ENCODE measurements around the gene NCLN. TPM values are rescaled to one million over a fixed set of nuclear protein-coding genes. Genes with fewer than 3 reads are reported as not detected.
A peak's percentile ranks its signal among the peaks of the same experiment; 100 is the strongest.
"Not testable (repeated sequence)": the region's sequence is repeated elsewhere in the genome, so short reads cannot be mapped to it uniquely, and the experiment has no call there.

NCLN gene
- total and polyA plus RNA-seq, 2 donors (not counting 1 experiment from before 2014, with no cell fraction given), result 33.0 to 35.8 TPM

DNA sequence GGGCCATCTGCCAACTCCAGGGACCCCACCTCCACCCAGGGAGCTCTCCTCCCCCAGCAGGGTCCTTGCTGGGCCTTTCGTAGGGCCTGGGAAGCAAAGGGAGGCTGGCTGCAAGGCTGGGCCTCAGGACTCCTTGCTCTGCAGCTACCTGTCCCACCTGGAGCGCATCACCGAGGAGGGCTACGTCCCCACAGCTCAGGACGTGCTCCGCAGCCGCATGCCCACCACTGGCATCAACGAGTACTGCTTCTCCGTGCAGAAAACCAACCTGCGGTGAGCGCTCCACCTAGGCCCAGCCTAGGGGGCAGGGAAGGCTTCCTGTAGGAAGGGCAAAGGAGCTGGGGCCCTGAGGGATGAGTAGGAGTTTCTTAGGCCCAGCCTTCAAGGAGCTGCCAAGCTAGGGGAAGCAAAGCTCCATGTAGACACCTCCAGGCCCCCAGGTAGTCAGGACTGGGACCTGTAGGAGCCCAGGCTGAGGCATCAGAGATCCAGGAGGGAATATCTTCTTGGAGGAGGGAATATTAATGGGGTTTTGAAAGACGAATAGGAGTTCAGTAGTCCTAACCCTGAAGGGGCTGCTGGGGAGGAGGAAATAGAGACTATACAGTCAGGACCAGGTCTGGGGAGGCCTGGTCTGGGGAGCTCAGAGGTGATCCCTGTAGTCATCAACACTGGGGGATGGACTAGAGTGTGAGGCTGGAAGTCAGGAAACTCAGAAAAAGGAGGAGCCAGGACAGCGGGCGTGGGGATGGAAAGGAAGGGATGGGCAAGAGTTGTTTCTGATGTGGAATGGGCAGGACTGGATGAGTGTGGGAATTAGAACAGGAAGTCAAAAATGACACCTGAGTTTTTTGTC, 33.9 kb upstream of the NCLN start:
- peaks cover 6% of the 10 kb centered on the region for H3K4me1 ChIP-seq (ENCODE audit: control insufficient read depth, extremely low read depth, insufficient read depth, low read length)
- no peak overlapping the region for H3K27ac ChIP-seq (ENCODE audit: insufficient read depth, low read length)
- no peaks in the 10 kb centered on the region for H3K79me2 ChIP-seq (ENCODE audit: control insufficient read depth, insufficient read depth, low read length)
- H3K36me3 ChIP-seq (ENCODE audit: control insufficient read depth, insufficient read depth, low read length), result no peaks in the 10 kb centered on the region
- TF ChIP-seq EZH2 (IDR thresholded peaks at IDR 0.05; ENCODE audit: low read length, missing control alignments), result no peak
- TF ChIP-seq, protein P1, sequence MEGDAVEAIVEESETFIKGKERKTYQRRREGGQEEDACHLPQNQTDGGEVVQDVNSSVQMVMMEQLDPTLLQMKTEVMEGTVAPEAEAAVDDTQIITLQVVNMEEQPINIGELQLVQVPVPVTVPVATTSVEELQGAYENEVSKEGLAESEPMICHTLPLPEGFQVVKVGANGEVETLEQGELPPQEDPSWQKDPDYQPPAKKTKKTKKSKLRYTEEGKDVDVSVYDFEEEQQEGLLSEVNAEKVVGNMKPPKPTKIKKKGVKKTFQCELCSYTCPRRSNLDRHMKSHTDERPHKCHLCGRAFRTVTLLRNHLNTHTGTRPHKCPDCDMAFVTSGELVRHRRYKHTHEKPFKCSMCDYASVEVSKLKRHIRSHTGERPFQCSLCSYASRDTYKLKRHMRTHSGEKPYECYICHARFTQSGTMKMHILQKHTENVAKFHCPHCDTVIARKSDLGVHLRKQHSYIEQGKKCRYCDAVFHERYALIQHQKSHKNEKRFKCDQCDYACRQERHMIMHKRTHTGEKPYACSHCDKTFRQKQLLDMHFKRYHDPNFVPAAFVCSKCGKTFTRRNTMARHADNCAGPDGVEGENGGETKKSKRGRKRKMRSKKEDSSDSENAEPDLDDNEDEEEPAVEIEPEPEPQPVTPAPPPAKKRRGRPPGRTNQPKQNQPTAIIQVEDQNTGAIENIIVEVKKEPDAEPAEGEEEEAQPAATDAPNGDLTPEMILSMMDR (conservative IDR thresholded peaks at IDR 0.05 in 1 of 2, IDR thresholded peaks at IDR 0.05 in 1 of 2; ENCODE audit: low read depth in 1 of 2, low read length in 2 of 2), result no peak
- no peak overlapping the region for H2AFZ ChIP-seq (ENCODE audit: low read length)
- H3K9me3 ChIP-seq (ENCODE audit: control insufficient read depth, insufficient read depth, low read depth, low read length), result no peaks in the 10 kb centered on the region
- no peak overlapping the region for H3K4me2 ChIP-seq (ENCODE audit: extremely low read depth, insufficient read depth, low read length)
- H3K27me3 ChIP-seq (ENCODE audit: control insufficient read depth, insufficient read depth, low read length), result no peaks in the 10 kb centered on the region
- H4K20me1 ChIP-seq (ENCODE audit: control insufficient read depth, extremely low read depth, insufficient read depth, low read length), result no peaks in the 10 kb centered on the region
- no peak for DNase-seq (ENCODE audit: low read depth in 2 of 2)
- no peak overlapping the region for H3K4me3 ChIP-seq (replicated peaks in 1 of 4; ENCODE audit: control extremely low read depth in 1 of 4, insufficient read depth in 1 of 4, low read depth in 3 of 4, low read length in 4 of 4)
- H3K9ac ChIP-seq (ENCODE audit: insufficient read depth, low read length), result no peak overlapping the region

DNA sequence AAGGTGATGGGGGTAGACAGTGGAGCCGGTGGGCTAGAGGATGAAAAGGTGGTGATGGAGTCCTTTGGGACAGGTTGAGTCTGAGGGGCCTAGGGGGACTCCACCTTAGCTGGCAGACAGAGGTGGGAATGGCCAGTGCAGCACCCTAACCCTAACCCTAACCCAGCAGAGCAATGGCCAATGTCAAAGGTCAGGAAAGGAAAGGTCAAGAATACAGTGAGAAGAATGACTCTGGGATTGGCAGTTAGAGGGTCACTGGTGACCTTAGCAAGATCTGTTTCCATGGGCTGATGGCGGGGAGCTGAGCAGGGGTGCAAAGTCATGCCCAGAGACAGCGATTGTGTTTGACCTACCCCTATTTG, 33.3 kb upstream of the NCLN start:
- Histone ChIP-seq H3K27ac (ENCODE audit: insufficient read depth, low read length) (no peak overlapping the region), H3K79me2 (ENCODE audit: control insufficient read depth, insufficient read depth, low read length) (no peaks in the 10 kb centered on the region), H4K20me1 (ENCODE audit: control insufficient read depth, extremely low read depth, insufficient read depth, low read length) (no peaks in the 10 kb centered on the region), H3K4me3 (replicated peaks in 1 of 4; ENCODE audit: control extremely low read depth in 1 of 4, insufficient read depth in 1 of 4, low read depth in 3 of 4, low read length in 4 of 4) (no peak overlapping the region), H3K4me1 (ENCODE audit: control insufficient read depth, extremely low read depth, insufficient read depth, low read length) (peaks cover 6% of the 10 kb centered on the region), H3K36me3 (ENCODE audit: control insufficient read depth, insufficient read depth, low read length) (no peaks in the 10 kb centered on the region), H2AFZ (ENCODE audit: low read length) (no peak overlapping the region), H3K9ac (ENCODE audit: insufficient read depth, low read length) (no peak overlapping the region), H3K27me3 (ENCODE audit: control insufficient read depth, insufficient read depth, low read length) (no peaks in the 10 kb centered on the region), H3K4me2 (ENCODE audit: extremely low read depth, insufficient read depth, low read length) (no peak overlapping the region), H3K9me3 (ENCODE audit: control insufficient read depth, insufficient read depth, low read depth, low read length) (no peaks in the 10 kb centered on the region)
- no peak for DNase-seq (ENCODE audit: low read depth in 2 of 2)
- TF ChIP-seq, protein P1 (conservative IDR thresholded peaks at IDR 0.05 in 1 of 2, IDR thresholded peaks at IDR 0.05 in 1 of 2; ENCODE audit: low read depth in 1 of 2, low read length in 2 of 2), result no peak
- no peak for TF ChIP-seq EZH2 (IDR thresholded peaks at IDR 0.05; ENCODE audit: low read length, missing control alignments)

DNA sequence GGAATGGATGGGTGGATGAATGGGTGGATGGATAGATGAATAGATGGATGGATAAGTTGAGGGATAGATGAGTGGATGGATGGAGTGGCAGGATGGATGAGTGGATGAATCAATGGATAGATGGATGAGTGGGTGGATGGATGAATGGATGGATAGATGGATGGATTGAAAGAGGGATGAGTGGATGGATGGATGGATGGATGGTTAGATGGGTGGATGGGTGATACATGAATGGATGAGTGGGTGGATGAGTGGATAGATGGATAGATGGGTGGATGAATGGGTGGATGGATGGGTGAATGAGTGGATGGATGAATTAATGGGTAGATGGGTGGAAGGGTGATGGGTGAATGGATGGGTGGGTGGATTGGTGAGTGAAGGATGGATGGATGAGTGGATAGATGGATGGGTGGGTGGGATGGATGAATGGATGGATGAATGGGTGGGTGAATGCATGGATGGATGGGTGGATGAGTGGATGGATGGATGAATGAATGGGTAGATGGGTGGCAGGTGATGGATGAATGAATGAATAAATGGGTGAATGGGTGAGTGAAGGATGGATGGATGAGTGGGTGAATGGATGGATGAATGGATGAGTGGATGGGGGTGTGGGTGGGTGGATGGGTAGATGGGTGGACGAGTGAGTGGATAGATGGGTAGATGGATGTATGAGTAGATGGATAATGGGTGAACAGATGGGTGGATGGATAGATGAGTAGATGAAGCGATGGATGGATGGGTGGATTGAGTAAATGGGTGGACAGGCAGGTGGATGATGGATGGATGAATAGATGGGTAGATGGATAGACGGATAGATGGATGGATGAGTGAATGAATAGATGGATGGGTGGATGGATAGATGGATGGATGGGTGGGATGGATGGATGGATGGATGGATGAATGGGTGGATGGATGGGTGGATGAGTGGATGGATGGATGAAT, 32.2 kb upstream of the NCLN start:
- no peak for DNase-seq (ENCODE audit: low read depth in 2 of 2)
- no peak overlapping the region for H2AFZ ChIP-seq (ENCODE audit: low read length)
- no peaks in the 10 kb centered on the region for H3K36me3 ChIP-seq (ENCODE audit: control insufficient read depth, insufficient read depth, low read length)
- H3K27ac ChIP-seq (ENCODE audit: insufficient read depth, low read length), result no peak overlapping the region
- H3K4me1 ChIP-seq (ENCODE audit: control insufficient read depth, extremely low read depth, insufficient read depth, low read length), result peaks cover 6% of the 10 kb centered on the region
- no peaks in the 10 kb centered on the region for H3K27me3 ChIP-seq (ENCODE audit: control insufficient read depth, insufficient read depth, low read length)
- H3K4me2 ChIP-seq (ENCODE audit: extremely low read depth, insufficient read depth, low read length), result no peak overlapping the region
- no peak overlapping the region for H3K9ac ChIP-seq (ENCODE audit: insufficient read depth, low read length)
- TF ChIP-seq EZH2 (IDR thresholded peaks at IDR 0.05; ENCODE audit: low read length, missing control alignments), result no peak
- TF ChIP-seq, protein P1 (conservative IDR thresholded peaks at IDR 0.05 in 1 of 2, IDR thresholded peaks at IDR 0.05 in 1 of 2; ENCODE audit: low read depth in 1 of 2, low read length in 2 of 2), result no peak
- H3K79me2 ChIP-seq (ENCODE audit: control insufficient read depth, insufficient read depth, low read length), result no peaks in the 10 kb centered on the region
- H3K9me3 ChIP-seq (ENCODE audit: control insufficient read depth, insufficient read depth, low read depth, low read length), result no peaks in the 10 kb centered on the region
- no peak overlapping the region for H3K4me3 ChIP-seq (replicated peaks in 1 of 4; ENCODE audit: control extremely low read depth in 1 of 4, insufficient read depth in 1 of 4, low read depth in 3 of 4, low read length in 4 of 4)
- H4K20me1 ChIP-seq (ENCODE audit: control insufficient read depth, extremely low read depth, insufficient read depth, low read length), result no peaks in the 10 kb centered on the region

DNA sequence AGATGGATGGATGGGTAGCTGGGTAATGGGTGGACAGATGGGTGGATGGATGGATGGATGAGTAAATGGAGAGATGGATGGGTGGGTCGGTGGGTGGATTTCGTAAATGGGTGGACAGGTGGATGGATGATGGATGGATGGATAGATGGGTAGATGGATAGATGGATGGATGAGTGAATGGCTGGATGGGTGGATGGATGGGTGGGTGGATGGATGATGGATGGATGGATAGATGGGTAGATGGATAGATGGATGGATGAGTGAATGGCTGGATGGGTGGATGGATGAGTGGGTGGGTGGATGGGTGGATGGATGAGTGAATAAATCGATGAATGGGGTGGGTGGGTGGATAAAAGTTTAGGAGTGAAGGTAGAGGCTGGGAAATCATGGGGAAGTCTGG, 31.3 kb upstream of the NCLN start:
- H3K9ac ChIP-seq (ENCODE audit: insufficient read depth, low read length); H2AFZ ChIP-seq (ENCODE audit: low read length); DNase-seq (ENCODE audit: low read depth in 2 of 2); H4K20me1 ChIP-seq (ENCODE audit: control insufficient read depth, extremely low read depth, insufficient read depth, low read length); H3K36me3 ChIP-seq (ENCODE audit: control insufficient read depth, insufficient read depth, low read length); H3K27me3 ChIP-seq (ENCODE audit: control insufficient read depth, insufficient read depth, low read length); H3K9me3 ChIP-seq (ENCODE audit: control insufficient read depth, insufficient read depth, low read depth, low read length); H3K79me2 ChIP-seq (ENCODE audit: control insufficient read depth, insufficient read depth, low read length); H3K4me3 ChIP-seq (replicated peaks in 1 of 4; ENCODE audit: control extremely low read depth in 1 of 4, insufficient read depth in 1 of 4, low read depth in 3 of 4, low read length in 4 of 4); H3K4me2 ChIP-seq (ENCODE audit: extremely low read depth, insufficient read depth, low read length); H3K4me1 ChIP-seq (ENCODE audit: control insufficient read depth, extremely low read depth, insufficient read depth, low read length): not testable (repeated sequence)
- H3K27ac ChIP-seq (ENCODE audit: insufficient read depth, low read length), result peak overlapping the region; percentile 65
